ENCODE measurements around the gene PRTG. TPM values are rescaled to one million over a fixed set of nuclear protein-coding genes. Genes with fewer than 3 reads are reported as not detected.
"Not testable (repeated sequence)": the region's sequence is repeated elsewhere in the genome, so short reads cannot be mapped to it uniquely, and the experiment has no call there.

Gene PRTG
- total RNA-seq, 2 experiments from 2014 or later = not detected

GRCh38 chr15:55741833-55742497 is 987 bp downstream of the PRTG start:
- Mint-ChIP-seq H3K4me3 (no peak overlapping the region), H3K27me3 (ENCODE audit: low read depth) (peaks cover 27% of the 10 kb centered on the region), H3K4me1 (ENCODE audit: low read depth) (peaks cover 3% of the 10 kb centered on the region), H3K36me3 (ENCODE audit: low read depth) (no peaks in the 10 kb centered on the region), H3K9me3 (no peaks in the 10 kb centered on the region), H3K27ac (no peak overlapping the region)
- intact Hi-C loops (cut with micrococcal nuclease) = loop anchor here (1.0 kb wide), 1 partner anchor 94 kb away; no protein-coding TSS in a partner anchor
- peak; percentile 31 for DNase-seq
- CTCF ChIA-PET = no interaction called here

DNA sequence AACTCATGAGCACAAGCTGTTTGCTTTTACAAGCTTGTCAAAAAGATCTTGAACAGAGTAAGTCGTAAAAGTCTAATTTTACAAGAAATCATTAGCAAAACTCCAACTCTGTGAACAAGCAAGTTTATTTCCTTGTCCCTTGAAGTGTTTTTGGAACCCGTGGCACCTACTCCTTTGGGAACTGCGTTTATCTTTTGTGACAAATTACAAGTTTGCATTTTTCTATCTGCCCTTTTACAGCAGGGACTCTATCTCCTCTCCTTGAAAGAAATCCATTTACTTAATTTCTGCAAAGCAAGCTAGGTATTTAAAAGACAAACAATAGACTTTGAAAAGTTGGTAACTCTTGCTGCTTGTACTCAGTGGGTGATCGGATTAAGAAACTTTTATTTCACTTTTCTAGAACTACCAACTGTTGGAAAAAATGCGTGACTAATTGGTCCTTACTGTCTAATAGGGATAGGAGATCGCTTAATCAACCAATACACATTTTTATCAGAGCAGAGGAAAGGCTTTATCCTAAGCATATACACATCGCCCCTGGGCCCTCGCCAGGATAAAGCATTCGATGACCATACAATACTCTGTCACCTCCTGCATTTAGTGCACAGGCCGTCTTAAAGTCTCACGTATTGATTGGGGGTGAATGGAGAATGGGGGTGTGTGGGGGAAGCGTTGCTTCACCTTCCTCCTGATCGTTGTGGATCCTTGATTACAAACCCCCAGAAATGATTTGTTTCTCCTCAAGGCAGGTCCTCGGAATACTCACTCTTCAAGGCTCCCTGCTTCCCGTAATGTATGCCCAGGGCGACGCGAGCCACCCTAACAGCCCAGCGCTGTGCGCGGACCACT is 1.7 kb downstream of the PRTG start:
- Mint-ChIP-seq H3K4me3 (no peak overlapping the region), H3K4me1 (ENCODE audit: low read depth) (peaks cover 3% of the 10 kb centered on the region), H3K27ac (no peak overlapping the region), H3K36me3 (ENCODE audit: low read depth) (no peaks in the 10 kb centered on the region), H3K27me3 (ENCODE audit: low read depth) (peaks cover 30% of the 10 kb centered on the region), H3K9me3 (no peaks in the 10 kb centered on the region)
- DNase-seq = no peak
- intact Hi-C loops (cut with micrococcal nuclease) = no loop called here
- CTCF ChIA-PET = no interaction called here

- H3K36me3 Mint-ChIP-seq (ENCODE audit: low read depth) = no peaks in the 10 kb centered on the region
- no peak for DNase-seq
- intact Hi-C loops (cut with micrococcal nuclease) = no loop called here
- no peak overlapping the region for H3K4me3 Mint-ChIP-seq
- H3K4me1 Mint-ChIP-seq (ENCODE audit: low read depth) = peaks cover 3% of the 10 kb centered on the region
- CTCF ChIA-PET = interaction anchor here (0.7 kb wide), 1 partner anchor 160 kb away, joined by 3 read pairs; no protein-coding TSS in a partner anchor
- H3K27ac Mint-ChIP-seq = no peak overlapping the region
- H3K27me3 Mint-ChIP-seq (ENCODE audit: low read depth) = peaks cover 33% of the 10 kb centered on the region
- H3K9me3 Mint-ChIP-seq = no peaks in the 10 kb centered on the region
These were observed 2.5 kb downstream of the PRTG start for GRCh38 chr15:55740359-55740878.

DNA sequence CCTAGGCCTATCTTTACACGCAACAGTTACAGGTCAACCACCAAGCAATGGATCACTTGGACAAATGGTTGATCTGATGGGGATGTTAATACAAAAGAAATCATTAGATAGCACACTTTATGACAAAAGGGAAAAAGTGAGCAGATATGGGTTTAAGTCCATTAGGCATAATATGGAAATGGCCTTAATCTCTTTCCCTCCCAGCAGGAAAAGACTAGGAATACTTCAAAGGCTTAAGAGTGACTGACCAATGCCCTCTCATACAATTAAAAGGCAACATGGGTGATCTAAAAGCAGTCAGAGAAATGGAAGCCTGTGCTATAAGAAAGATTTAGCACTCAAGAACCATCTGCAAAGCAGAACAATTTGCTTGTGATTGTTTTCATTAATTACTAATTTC is 3.3 kb downstream of the PRTG start:
- intact Hi-C loops (cut with micrococcal nuclease) = no loop called here
- Mint-ChIP-seq H3K4me3 (no peak overlapping the region), H3K27ac (no peak overlapping the region), H3K27me3 (ENCODE audit: low read depth) (peaks cover 32% of the 10 kb centered on the region), H3K9me3 (no peaks in the 10 kb centered on the region), H3K4me1 (ENCODE audit: low read depth) (peaks cover 3% of the 10 kb centered on the region), H3K36me3 (ENCODE audit: low read depth) (no peaks in the 10 kb centered on the region)
- no peak for DNase-seq
- CTCF ChIA-PET = no interaction called here

GRCh38 chr15:55738715-55739114 is 4.2 kb downstream of the PRTG start:
- CTCF ChIA-PET = no interaction called here
- Mint-ChIP-seq H3K27ac (no peak overlapping the region), H3K9me3 (no peaks in the 10 kb centered on the region), H3K4me1 (ENCODE audit: low read depth) (peaks cover 3% of the 10 kb centered on the region), H3K36me3 (ENCODE audit: low read depth) (no peaks in the 10 kb centered on the region), H3K27me3 (ENCODE audit: low read depth) (peaks cover 29% of the 10 kb centered on the region), H3K4me3 (no peak overlapping the region)
- DNase-seq = no peak
- intact Hi-C loops (cut with micrococcal nuclease) = no loop called here

DNA sequence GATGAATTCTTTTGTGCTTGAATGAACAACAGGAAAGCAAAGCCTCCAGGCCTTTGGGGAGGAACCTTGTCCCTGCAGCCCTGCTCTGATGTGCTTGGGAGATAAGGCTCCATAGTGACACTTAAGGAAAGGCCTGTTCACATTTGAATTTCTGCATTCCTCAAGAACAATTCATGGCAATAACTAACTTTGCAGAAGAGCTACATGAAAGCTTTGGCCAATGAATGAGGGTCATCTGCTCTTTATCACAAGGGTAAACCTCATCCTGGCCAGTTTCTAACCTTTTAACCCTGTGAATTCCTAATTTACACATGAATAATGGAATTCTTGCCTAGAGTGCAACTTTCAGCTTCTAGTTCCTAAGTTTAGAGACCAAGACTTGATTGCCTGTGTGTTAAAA is 5.6 kb downstream of the PRTG start:
- DNase-seq = no peak
- Mint-ChIP-seq H3K27ac (no peak overlapping the region), H3K9me3 (no peaks in the 10 kb centered on the region), H3K27me3 (ENCODE audit: low read depth) (peaks cover 27% of the 10 kb centered on the region), H3K36me3 (ENCODE audit: low read depth) (no peaks in the 10 kb centered on the region), H3K4me1 (ENCODE audit: low read depth) (no peaks in the 10 kb centered on the region), H3K4me3 (no peak overlapping the region)
- intact Hi-C loops (cut with micrococcal nuclease) = no loop called here
- CTCF ChIA-PET = interaction anchor here (0.6 kb wide), 2 partner anchors 181 to 415 kb away, joined by 3 to 4 read pairs; no protein-coding TSS in a partner anchor

- Mint-ChIP-seq H3K27ac (no peak overlapping the region), H3K4me3 (no peak overlapping the region), H3K4me1 (ENCODE audit: low read depth) (no peaks in the 10 kb centered on the region), H3K27me3 (ENCODE audit: low read depth) (peaks cover 27% of the 10 kb centered on the region), H3K9me3 (no peaks in the 10 kb centered on the region), H3K36me3 (ENCODE audit: low read depth) (no peaks in the 10 kb centered on the region)
- DNase-seq = no peak
- intact Hi-C loops (cut with micrococcal nuclease) = no loop called here
- CTCF ChIA-PET = interaction anchor here (0.6 kb wide), 1 partner anchor 163 kb away, joined by 3 read pairs; no protein-coding TSS in a partner anchor
These were observed 6.2 kb downstream of the PRTG start for GRCh38 chr15:55736756-55737155.

DNA sequence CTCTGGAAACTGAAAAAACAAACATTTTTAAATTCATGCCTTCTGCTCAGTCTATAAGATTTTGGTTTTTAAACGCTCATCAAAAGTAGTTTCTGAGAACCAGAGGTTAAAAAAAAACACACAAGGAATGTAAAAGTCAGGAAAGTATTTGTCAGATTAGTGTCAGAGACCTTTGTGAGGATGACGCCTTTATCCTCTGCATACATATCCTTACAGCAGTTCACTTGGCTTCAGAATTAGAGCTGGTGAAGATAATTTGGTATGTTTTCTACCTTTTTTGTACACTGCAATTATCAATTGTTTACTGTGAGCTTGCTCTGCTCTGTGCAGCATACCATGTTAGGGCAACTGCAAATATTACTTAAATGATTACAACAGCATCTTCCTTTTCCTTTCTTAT is 8.3 kb downstream of the PRTG start:
- intact Hi-C loops (cut with micrococcal nuclease) = no loop called here
- Mint-ChIP-seq H3K4me1 (ENCODE audit: low read depth) (no peaks in the 10 kb centered on the region), H3K9me3 (no peaks in the 10 kb centered on the region), H3K4me3 (no peak overlapping the region), H3K27ac (no peak overlapping the region), H3K36me3 (ENCODE audit: low read depth) (no peaks in the 10 kb centered on the region), H3K27me3 (ENCODE audit: low read depth) (peaks cover 28% of the 10 kb centered on the region)
- DNase-seq = no peak
- CTCF ChIA-PET = no interaction called here

- H3K9me3 Mint-ChIP-seq; CTCF ChIA-PET; intact Hi-C loops (cut with micrococcal nuclease); H3K4me1 Mint-ChIP-seq (ENCODE audit: low read depth); DNase-seq; H3K27ac Mint-ChIP-seq; H3K36me3 Mint-ChIP-seq (ENCODE audit: low read depth); H3K4me3 Mint-ChIP-seq: not testable (repeated sequence)
- peaks cover 24% of the 10 kb centered on the region for H3K27me3 Mint-ChIP-seq (ENCODE audit: low read depth)
These were observed 9.5 kb downstream of the PRTG start for GRCh38 chr15:55733461-55733860.

DNA sequence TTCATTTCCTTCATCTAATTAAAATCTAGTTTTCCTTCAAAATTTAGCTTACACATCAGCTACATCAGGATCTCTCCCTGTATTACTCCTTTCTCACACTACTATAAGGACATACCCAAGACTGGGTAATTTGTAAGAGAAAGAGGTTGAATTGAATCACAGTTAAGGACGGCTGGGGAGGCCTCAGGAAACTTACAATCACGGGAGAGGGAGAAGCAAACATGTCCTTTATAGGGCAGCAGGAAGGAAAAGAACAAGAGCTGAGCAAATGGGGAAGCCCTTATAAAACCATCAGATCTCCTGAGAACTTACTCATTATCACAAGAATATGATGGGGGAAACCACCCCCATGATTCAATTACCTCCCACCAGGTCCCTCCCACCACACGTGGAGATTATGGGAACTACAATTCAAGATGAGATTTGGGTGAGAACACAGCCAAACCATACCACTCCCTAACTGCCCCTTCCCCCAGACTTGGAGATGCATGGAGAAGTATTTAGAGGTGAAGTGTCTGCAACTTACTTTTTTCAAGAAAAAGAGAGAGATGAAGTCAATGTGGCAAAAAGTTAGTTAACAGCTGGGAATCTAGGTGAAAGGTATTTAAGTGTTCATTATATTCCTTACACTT is 21.3 kb downstream of the PRTG start:
- DNase-seq = no peak
- CTCF ChIA-PET = no interaction called here
- no peak overlapping the region for H3K4me3 Mint-ChIP-seq
- H3K27ac Mint-ChIP-seq = no peak overlapping the region
- no peaks in the 10 kb centered on the region for H3K36me3 Mint-ChIP-seq (ENCODE audit: low read depth)
- peaks cover 30% of the 10 kb centered on the region for H3K27me3 Mint-ChIP-seq (ENCODE audit: low read depth)
- peaks cover 2% of the 10 kb centered on the region for H3K4me1 Mint-ChIP-seq (ENCODE audit: low read depth)
- H3K9me3 Mint-ChIP-seq = no peaks in the 10 kb centered on the region
- intact Hi-C loops (cut with micrococcal nuclease) = no loop called here

GRCh38 chr15:55715355-55716076 is 27.4 kb downstream of the PRTG start:
- CTCF ChIA-PET = interaction anchor here (1.2 kb wide), 1 partner anchor 60 kb away, joined by 3 read pairs; no protein-coding TSS in a partner anchor
- H3K4me3 Mint-ChIP-seq = no peak overlapping the region
- no peak overlapping the region for H3K27ac Mint-ChIP-seq
- no peaks in the 10 kb centered on the region for H3K36me3 Mint-ChIP-seq (ENCODE audit: low read depth)
- no peak for DNase-seq
- no peaks in the 10 kb centered on the region for H3K9me3 Mint-ChIP-seq
- H3K4me1 Mint-ChIP-seq (ENCODE audit: low read depth) = no peaks in the 10 kb centered on the region
- H3K27me3 Mint-ChIP-seq (ENCODE audit: low read depth) = peaks cover 15% of the 10 kb centered on the region
- intact Hi-C loops (cut with micrococcal nuclease) = no loop called here

DNA sequence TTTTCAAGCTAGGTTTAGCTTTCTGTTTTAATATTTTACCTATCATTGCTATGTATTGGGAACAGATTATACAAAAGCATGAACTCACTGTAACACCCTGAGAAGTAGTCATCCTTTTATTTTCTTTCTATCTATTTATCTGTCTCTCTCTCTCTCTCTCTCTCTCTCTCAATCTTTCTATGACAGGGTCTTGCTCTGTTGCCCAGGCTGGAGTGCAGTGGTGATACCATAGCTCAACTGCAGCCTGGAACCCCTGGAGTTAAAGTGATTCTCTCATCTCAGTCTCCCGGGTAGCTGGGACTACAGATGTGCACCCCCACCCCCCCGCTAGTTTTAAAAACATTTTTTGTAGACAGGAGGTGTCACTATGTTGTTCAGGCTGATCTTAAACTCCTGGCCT is 28.9 kb downstream of the PRTG start:
- H3K27ac Mint-ChIP-seq = no peak overlapping the region

More for the DNA sequence above, 28.9 kb downstream of the PRTG start:
- Mint-ChIP-seq H3K4me1 (ENCODE audit: low read depth) (no peaks in the 10 kb centered on the region), H3K36me3 (ENCODE audit: low read depth) (no peaks in the 10 kb centered on the region), H3K9me3 (no peaks in the 10 kb centered on the region), H3K4me3 (no peak overlapping the region), H3K27me3 (ENCODE audit: low read depth) (peaks cover 13% of the 10 kb centered on the region)
- no peak for DNase-seq
- CTCF ChIA-PET = no interaction called here
- intact Hi-C loops (cut with micrococcal nuclease) = no loop called here

All from activated naive CD4-positive, alpha-beta T cell treated with anti-CD3 and anti-CD28 coated beads for 36 hours (primary cell).